ENCODE data around the gene SMIM10L2A.
A peak's percentile ranks its signal among the peaks of the same experiment; 100 is the strongest.
"Not testable (repeated sequence)": the region's sequence is repeated elsewhere in the genome, so short reads cannot be mapped to it uniquely, and the experiment has no call there.

SMIM10L2A gene

GRCh38 chrX:135461756-135462155, 40.0 kb downstream of the SMIM10L2A start:
- not testable (repeated sequence) for DNase-seq

- DNase-seq: no peak
Observed at GRCh38 chrX:135463937-135464336, 42.2 kb downstream of the SMIM10L2A start.

- DNase-seq: no peak
Observed at GRCh38 chrX:135476378-135476777, 54.6 kb downstream of the SMIM10L2A start.

GRCh38 chrX:135477576-135477975, 55.8 kb downstream of the SMIM10L2A start:
- peak; percentile 35 for DNase-seq
